GM19467 (cell line): ENCODE results near the gene LIMS3.
"Not testable (repeated sequence)": the region's sequence is repeated elsewhere in the genome, so short reads cannot be mapped to it uniquely, and the experiment has no call there.

Source experiments
- ATAC-seq: cut with Tn5 transposase; IDR thresholded peaks from one replicate; pipeline ENCODE4 v1.9.1; 2021; ENCODE audit warnings: mild to moderate bottlenecking, moderate library complexity; ENCODE audit not compliant: unreplicated experiment

LIMS3 gene

GRCh38 chr2:109921543-109922384, 23.3 kb downstream of the LIMS3 start:
- ATAC-seq, result not testable (repeated sequence)

- ATAC-seq, result not testable (repeated sequence)
Observed at GRCh38 chr2:109924481-109924880, 26.0 kb downstream of the LIMS3 start.

GRCh38 chr2:109927803-109928202, 29.3 kb downstream of the LIMS3 start:
- not testable (repeated sequence) for ATAC-seq

- ATAC-seq, result not testable (repeated sequence)
Observed at GRCh38 chr2:109929222-109929621, 30.7 kb downstream of the LIMS3 start.

GRCh38 chr2:109936534-109936933, 38.0 kb downstream of the LIMS3 start:
- not testable (repeated sequence) for ATAC-seq

- ATAC-seq, result not testable (repeated sequence)
Observed at GRCh38 chr2:109945362-109945761, 46.9 kb downstream of the LIMS3 start.

GRCh38 chr2:109947262-109947958, 48.9 kb downstream of the LIMS3 start:
- ATAC-seq, result not testable (repeated sequence)

GRCh38 chr2:109947959-109948520, 49.6 kb downstream of the LIMS3 start:
- ATAC-seq, result not testable (repeated sequence)

GRCh38 chr2:109950146-109950843, 51.8 kb downstream of the LIMS3 start:
- ATAC-seq, result not testable (repeated sequence)

GRCh38 chr2:109963942-109964341, 65.5 kb downstream of the LIMS3 start:
- not testable (repeated sequence) for ATAC-seq

- not testable (repeated sequence) for ATAC-seq
Observed at GRCh38 chr2:109965482-109965881, 67.0 kb downstream of the LIMS3 start.

- not testable (repeated sequence) for ATAC-seq
Observed at GRCh38 chr2:109966107-109966736, 67.7 kb downstream of the LIMS3 start.

- not testable (repeated sequence) for ATAC-seq
Observed at GRCh38 chr2:109966858-109967257, 68.4 kb downstream of the LIMS3 start.

GRCh38 chr2:109969864-109970263, 71.4 kb downstream of the LIMS3 start:
- not testable (repeated sequence) for ATAC-seq

- not testable (repeated sequence) for ATAC-seq
Observed at GRCh38 chr2:109971710-109972109, 73.2 kb downstream of the LIMS3 start.
